Measurements from ENCODE around the gene PFDN1.

GRCh38 chr5:140216478-140217074 is 86.3 kb downstream of the PFDN1 start:
- no peak for TF ChIP-seq EZH2 (IDR thresholded peaks at IDR 0.05)
- TF ChIP-seq, protein P1, sequence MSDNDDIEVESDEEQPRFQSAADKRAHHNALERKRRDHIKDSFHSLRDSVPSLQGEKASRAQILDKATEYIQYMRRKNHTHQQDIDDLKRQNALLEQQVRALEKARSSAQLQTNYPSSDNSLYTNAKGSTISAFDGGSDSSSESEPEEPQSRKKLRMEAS (IDR thresholded peaks at IDR 0.05), result no peak
- no peak for TF ChIP-seq FOSL1 (IDR thresholded peaks at IDR 0.05; ENCODE audit: low read depth)
- no peak for TF ChIP-seq SP1 (IDR thresholded peaks at IDR 0.05; ENCODE audit: low read depth)
- TF ChIP-seq CTCF (IDR thresholded peaks at IDR 0.05 in 2 of 3, conservative IDR thresholded peaks at IDR 0.05 in 1 of 3; ENCODE audit: borderline replicate concordance in 1 of 3, insufficient read depth in 1 of 3, low read depth in 2 of 3, low read length in 2 of 3), result no peak
- no peak for TF ChIP-seq POLR2AphosphoS5 (IDR thresholded peaks at IDR 0.05; ENCODE audit: low read depth, low read length)
- TF ChIP-seq YY1 (IDR thresholded peaks at IDR 0.05; ENCODE audit: extremely low read depth, insufficient replicate concordance, low read depth, low read length), result no peak
- TF ChIP-seq TCF7L2 (IDR thresholded peaks at IDR 0.05; ENCODE audit: borderline replicate concordance, extremely low read depth, insufficient read depth, insufficient read length), result no peak
